DMS153 treated with DMSO at 0.1 percent for 48 hours (cell line): ENCODE data around the gene CLK4.

Source experiments
- DNase-seq: peaks from one replicate; lab custom pipeline; 2025; ENCODE audit not compliant: unreplicated experiment; lab: John Stamatoyannopoulos, UW

The CLK4 gene

DNA sequence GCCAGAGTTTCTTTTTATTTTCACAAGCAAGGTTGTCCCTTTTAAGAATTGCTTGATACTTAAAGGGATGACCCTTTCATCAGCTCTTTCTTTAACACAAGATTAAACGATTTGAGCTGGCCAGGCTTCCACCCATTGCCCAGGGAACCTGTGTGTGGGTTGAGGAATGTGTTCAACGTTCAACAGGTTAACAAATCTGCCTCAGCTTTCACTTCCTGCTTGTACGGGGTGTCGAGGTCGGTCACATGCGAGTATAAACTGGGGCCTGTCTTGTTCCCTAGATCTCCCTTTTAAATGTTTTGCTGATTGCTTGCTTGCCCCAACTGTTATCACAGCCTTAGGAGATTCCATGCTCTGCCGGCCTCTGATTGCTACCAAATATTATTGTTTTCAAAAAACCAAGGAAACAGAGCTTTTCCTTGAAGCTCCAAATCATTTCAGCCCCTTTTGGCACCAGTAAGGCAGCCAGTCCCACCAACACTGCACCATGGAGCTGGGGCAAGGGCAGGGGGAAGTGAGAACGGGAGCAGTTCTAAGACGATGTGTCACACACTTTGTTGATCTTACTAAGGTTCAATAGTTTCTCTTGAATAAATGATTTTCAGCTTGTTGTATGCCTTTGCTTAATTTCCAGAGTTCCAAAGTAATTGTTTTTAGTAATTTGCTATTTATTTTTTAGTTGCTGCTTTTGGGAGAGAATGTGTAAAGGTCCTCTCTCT, 10.7 kb upstream of the CLK4 start:
- no peak for DNase-seq

DNA sequence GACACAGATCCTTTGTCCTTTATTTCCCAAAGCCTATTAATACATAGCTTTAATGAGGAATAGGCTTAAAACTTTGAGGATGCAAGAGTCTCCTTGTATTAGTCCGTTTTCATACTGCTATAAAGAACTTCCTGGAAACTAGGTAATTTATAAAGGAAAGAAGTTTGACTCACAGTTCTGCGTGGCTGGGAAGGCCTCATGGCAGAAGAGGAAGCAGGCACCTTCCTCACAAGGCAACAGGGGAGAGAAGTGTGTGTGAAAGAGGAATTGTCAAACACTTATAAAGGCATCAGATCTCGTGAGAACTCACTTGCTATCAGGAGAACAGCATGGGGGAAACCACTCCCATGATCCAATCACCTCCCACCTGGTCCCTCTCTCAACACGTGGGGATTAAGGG, 5.4 kb upstream of the CLK4 start:
- no peak for DNase-seq

DNA sequence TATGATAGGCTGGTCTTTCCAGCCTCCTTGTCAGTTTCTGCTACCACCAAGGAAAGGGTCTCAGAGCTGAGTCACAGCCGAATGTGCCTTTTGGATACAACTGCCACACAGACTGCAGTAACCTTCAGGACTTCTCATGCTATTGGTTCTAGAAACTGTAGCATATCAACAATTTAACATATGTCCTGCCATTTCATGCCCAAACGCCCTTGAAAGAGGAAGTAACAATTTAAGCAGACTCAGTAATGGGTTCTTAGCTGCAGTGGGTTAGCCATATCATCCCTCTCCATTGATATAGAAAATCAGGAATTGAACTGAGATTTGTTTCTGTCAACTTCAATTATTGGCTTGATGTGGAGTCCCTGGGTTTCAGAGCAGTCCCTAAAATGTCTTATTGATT, 4.1 kb upstream of the CLK4 start:
- DNase-seq = no peak

DNA sequence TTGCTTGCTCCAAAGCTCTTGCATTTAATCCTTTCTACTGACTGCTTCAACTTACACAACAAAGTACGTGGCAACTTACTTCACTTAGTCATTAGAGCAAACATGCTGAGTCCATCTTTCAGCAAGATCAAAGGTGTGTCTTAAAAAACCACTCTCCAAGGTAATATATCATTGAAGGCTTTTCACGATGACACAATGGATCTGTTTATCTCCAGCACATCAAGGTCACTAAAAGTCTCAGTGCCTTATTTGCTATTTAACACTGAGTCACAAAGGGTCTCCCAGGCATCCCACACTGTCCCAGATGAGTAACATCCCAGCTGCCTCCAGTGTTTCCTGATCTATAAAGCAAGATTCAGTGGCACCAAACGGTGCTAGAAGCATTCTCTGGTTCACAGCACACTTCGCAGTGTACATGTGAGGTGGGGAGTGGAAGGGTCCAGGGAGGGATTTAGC, 3.7 kb upstream of the CLK4 start:
- no peak for DNase-seq

DNA sequence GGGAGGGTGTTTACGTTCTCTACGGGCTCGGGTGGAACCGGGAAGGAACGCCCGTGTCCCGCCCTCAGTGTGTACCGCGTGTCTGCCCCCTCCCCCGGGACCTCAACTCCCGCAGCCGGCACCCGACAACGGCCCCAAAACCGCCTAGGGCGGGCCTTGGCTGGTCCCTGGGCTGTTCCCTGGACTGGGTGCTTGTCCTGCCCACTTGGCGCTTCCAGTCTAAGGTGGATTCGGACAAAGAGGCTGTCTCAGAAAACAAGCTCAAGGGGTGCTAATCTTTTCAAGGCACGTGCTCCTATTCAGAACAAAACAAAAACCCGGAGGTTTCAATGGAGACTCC, 379 bp upstream of the CLK4 start:
- no peak for DNase-seq

DNA sequence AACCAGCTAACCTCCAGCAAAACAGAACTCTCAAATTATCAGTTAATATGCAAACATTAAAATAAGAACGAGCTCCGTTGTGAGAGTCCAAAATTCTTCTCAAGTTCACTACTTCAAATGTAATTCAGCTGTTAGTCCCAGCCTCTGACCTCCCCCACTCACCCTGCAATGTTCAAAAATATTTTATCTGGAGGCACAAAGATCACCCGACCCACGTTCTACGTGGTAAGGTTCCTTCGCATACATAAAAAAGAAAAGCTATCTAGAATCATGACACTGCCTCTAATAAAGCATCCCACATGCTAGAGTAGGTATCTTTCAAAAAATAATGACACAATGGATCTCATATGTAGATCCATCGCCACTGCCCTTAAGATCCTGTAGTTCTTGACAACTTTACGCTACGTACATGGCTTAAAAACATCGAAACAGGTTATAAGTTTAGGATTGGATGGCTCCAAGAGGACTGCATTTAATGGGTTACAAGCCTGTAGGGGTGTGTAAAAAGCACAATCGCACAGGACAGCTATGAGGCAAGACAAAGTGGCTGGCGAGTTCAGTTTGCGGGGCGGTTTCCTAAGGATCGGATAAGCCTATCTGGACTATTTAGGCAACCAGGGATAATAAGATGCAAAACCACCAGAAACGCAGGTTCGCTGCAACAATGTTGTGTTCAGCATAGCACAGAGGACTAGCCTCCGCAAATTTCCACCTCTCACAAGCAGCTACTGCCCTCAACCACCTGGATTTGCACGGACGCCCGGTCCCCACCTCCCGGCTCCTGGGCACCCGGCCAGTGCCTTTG, 969 bp downstream of the CLK4 start:
- peak; percentile 1 for DNase-seq

DNA sequence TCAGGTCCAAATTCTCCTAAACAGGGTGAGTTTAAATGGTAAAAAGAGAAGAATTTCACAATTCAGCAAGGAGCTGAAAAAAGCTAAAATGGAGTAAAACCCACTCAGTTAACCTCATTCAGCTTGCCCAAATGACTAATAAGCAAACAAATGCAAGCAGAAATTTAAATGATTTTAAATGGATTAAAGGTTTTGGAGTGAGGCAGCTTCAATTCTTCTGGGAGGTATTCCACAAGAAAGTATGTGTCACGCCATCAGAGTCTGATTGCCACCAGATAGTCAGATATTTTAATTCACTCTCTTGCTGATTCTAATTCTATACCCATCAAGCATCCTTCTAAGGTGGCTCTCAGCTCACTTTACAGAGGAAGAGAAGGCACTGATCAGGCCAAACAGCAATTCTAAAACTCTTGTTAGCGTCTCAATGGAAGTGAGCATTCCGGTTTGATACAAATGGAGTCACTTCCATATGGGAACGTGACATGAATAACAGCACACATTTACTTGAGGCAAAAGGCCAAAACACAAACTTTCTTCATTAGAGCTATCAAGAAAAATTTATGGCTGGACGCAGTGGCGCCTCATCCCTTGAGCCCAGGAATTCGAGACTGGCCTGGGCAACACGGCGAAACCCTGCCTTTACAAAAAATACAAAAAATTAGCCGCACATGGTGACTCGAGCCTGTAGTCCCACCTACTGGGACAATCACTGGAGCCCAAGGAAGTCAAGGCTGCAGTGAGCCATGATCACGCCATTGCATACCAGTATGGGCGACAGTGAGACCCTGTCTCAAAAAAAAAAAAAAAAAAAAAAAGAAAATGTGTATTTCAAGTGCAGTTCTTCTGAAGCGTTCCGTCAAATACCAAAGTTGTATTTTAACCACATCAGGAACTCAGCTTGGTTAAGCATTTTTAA, 2.0 kb downstream of the CLK4 start:
- no peak for DNase-seq

DNA sequence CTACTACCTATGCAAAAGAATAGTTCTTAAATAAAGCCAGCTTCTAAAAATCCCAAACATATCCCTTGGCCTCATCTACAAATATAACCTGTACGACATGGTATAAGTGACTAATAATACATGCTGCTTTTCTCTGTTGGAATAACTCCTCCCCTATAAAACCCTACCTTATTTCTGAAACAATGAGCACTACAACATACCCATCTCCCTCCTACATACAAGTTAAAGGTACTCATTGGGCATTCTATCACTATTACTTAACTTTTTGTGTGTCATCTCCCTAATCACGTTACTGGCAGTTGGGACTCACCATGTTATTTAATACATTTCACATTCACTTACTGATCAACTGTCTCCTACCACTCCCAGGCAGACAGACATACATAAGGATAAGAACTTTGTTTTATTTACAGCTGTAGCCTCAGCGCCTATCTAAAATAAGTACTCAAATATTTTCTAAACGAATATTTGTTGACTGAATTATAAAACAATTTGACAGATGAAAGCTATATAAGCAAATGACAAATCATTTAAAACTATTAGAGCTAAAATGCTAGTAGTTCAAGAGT, 4.1 kb downstream of the CLK4 start:
- no peak for DNase-seq

DNA sequence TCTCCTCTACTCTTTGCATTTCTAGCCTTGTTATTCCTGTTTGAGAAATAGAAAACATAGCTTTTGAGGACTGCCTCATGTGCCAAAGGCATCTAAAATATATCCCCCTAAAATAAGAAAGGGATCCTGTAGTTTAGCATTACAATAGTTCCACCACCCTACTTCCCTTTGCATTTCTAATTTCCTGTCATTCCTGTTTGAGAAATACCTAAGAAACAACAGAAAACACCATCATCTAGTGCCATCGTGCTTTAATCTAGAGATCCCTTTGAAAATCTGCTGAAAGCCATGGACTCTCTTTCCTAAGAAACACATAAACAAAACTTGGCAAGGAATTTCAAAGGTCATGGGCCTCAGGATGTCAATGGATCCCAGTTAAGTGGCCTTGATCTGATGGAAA, 7.5 kb downstream of the CLK4 start:
- DNase-seq = no peak

DNA sequence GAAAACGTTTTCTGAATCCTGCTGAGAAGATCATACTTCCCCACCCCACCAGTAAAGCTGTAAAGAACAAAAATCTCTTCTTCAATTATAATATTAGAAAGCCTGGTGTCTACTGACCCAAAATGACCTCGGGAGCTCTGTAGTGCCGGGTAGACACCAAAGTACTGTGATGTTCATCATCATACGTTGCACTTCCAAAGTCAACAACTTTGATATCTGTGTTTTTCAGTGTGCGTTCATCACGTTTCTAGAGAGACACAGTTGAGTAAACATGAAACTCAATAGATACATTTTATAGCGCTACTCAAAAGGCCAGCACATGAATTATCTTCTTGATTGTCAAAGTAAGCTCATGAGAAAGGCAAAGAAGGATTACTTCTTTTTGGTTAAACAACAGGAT, 14.6 kb downstream of the CLK4 start:
- no peak for DNase-seq

DNA sequence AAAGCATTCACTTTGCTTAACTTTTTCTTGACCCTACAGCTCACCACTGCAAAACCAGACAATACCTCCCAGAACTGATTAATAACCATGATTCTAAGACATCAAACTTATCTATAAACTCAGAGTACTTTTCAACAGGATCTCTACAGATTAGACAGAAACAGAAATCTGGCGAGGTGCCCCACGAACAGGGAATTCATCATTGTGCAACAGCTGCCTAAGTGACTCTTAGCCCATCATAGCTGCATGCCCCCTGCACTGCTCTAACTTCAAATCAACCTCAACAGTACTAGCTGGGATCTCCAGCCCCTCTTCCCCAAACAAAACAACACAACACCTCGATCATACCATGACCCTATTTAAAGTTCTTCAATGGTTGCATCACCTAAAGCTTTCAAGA, 20.6 kb downstream of the CLK4 start:
- DNase-seq = no peak

DNA sequence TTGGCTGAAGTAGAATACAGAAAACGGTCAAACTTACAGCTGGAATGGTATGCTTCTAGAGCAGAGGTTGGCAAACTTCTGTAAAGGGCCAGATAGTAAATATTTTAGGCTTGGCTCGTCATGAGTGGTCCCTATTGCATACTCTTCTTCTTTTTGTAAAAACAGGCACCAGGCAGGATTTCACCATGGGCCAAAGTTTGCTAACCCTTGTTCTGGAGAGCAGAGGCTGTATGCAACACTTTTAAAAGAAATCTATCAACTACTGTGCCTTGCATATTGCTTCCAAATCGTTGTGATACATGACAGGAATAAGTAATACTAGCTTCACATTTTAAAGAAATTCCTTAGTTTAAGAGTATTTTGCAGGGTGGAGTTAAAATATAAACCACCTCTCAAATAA, 21.1 kb downstream of the CLK4 start:
- DNase-seq = no peak

DNA sequence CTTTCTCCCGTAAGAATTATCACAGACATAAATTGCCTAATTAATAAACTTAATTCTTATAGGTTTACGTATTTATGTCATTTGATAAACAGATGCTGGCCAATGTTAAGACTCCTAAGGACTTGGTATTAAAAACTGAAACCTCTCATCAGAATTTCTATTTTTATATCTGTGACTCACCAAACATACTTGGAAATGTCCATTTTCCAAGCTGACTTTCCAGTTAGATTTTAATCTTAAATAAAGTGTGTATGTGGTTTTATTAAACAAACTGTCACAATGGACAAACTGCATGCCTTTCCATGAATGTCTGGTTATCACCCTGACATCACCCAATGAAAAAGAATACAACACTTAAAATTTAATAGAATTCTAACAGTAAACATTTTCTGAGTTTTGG, 24.1 kb downstream of the CLK4 start:
- DNase-seq = no peak

DNA sequence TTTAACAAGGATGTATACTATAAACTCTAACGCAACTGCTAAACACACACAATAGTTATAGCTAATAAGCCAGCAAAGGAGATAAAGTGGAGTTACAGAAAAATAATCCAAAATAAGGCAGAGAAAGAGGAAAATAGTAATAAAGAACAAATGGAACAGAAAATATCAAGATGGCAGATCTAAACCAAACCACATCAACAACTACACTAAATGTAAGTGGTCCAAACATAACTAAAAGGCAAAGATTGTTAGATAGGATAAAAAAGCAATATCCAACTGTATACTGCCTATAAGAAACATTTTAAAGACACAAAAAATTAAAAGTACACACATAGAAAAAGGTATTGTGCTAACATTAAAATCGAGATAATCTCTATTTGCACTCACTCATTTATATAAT, 31.1 kb downstream of the CLK4 start:
- DNase-seq = no peak

DNA sequence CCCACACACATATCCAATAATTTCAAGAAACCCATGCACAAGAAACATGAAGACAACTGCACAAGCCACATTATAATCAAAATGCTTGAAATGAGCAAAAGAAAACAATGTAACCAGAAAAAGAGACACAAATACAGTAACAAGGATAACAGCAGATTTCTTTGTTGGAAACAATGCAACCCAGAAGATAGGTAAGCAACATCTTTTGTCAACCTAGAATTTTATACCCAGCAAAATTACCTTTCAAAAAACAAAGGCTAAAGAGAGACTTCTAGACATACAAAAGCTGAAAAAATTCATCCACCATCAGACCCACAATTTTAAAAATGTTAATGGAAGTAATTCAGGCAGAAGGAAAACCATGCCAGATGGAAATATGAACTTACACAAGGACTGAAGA, 31.7 kb downstream of the CLK4 start:
- DNase-seq = no peak

DNA sequence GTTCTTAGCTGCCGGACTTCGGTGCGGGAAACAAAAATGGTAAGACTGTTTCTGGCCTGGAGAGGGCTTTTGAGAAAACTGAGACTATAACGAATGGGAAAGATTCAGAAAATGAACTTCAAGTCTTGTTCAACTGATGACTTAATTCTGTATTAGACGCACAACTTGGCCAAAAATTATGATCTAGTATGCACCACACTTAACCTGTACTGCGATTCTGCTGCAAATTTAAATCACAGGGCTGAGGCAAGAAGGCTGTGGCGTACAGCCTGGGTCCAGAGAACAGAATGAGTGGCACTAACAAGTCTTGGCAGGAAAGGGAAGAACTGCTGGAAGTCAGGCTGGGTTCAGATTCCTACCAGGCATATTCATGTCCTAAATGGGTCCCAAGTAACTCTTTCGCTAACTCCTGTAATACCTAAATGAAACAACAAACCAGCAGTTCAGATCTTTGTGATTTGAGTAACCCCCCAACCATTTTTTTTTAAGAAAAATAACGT, 35.9 kb downstream of the CLK4 start:
- DNase-seq = no peak

DNA sequence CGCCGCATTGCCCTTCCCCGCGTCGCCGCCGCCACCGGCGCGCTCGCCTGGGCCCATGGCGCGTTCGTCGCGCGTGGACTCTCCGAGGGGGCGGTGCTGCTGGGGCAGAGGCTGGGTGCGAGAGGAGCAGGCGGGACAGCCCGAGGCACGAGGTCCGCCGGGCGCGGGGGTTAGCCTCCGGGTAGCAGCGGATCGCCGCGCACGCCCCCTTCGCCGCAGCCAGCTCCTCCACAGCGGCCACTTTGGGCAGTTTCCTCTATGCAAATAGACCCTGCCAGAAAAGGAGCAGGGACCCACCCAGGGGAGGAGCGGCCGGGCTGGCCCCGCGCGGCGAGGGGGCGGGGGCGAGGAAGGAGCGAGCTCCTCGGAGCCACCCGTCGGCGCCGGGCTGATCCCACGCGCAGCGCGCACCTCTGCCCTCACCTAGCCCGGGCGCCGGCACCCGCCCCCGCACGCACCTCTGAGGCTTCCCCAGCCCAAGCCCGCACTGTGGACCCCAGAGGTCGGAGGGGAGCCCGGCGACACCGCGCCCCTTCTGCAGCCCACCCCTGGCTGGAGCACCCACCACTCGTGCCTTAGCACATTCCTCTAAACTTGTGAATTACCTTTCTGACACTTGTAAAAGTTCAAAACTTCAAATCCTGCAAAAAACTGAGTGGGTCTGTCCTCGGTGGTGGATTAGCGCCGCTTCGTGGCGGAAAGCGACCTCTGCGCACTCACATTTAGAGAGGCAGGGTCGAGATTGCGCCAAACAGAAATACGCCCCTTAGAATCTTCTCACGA, 36.5 kb downstream of the CLK4 start, which contains the start of gene COL23A1:
COL23A1 (minus strand) TSS at position 253 of the 783 bp plus-strand sequence.
- no peak for DNase-seq

DNA sequence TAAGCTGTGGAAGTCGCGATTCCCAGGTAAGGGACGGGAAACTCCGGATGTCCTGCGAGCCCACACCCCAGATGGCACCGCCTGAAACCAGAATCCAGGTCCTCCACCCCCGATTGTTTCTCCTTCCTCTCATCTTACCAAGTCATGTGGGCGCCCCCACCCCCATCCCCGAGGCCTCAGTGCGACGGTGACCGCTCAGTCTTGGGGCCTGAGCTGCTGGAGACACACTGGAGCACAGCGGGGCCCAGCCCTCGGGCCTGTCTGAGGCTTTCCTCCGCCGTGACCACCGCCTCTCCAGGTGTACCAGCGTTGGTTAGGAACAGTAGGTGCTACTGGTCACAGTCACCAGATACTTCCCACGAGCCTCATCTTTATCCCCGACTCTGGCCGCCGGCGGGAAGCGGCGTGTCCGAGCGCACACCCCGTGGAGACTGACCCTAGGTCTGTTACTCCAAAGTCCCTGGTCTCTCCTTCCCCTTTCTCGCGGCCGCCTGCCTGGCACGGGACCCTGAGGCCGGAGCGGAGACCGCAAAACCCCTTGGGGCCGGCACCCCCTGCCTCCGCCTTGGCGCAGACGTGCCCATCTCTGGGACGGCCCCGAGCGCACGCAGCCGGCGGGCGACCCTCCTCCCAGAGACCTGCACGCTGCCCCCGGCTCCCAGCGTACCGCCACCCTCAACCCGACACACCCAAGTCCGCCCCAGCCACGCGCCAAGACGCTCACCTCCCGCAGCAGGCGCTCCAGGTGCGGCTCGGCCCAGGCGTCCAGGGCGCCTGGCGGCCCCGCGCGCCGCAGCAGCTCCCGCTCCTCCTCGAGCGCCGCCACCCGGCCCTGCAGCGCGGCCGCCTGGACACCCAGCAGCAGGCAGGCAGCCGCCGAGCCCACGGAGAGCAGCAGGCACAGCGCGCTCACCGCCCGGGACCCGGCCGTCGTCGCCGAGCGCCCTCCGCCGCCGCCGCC, 37.4 kb downstream of the CLK4 start:
- no peak for DNase-seq

DNA sequence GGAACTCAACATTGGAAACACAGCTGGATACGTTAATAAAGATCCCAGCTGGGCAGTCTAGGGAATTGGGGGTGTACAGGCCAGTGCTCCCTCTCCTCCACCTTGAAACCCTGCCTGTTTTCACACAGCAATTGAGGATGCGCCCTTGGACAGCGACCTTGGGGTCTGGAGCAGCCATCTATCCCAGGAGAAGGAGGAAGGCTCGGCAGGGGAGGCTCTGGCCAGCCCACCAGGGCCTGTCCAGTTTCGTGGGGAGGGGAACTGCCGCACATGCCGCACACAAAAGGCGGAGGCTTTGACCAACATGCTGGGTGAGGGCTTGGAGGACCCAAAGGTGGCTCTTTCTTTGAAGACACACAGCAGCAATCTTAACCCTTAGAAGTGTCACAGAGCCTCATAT, 38.1 kb downstream of the CLK4 start:
- no peak for DNase-seq
